Right lobe of liver (tissue), 4 donors: ENCODE data around the gene MIA.

ENCODE experiments used
- CTCF ChIP-seq, 4 donors: fragments of 200-600 bp in 3 of 4; fragments of 450-650 bp in 1 of 4; IDR thresholded peaks; one replicate each; pipeline versions ENCODE4 v1.5.1 to v1.8.0; 2016 to 2022; ENCODE audit warnings: antibody characterized with exemption in 4 of 4, mild to moderate bottlenecking in 2 of 4
- POLR2A ChIP-seq: fragments of 450-650 bp; IDR thresholded peaks from one replicate; pipeline ENCODE4 v1.6.1; 2017; ENCODE audit warnings: antibody characterized with exemption, mild to moderate bottlenecking
- donor health status: DM: no; HTN: no; CAD: no.
- donor health status: DM: no; HTN: no; CAD: no.
- donor health status: DM: no; HTN: yes; CAD: no.

DNA sequence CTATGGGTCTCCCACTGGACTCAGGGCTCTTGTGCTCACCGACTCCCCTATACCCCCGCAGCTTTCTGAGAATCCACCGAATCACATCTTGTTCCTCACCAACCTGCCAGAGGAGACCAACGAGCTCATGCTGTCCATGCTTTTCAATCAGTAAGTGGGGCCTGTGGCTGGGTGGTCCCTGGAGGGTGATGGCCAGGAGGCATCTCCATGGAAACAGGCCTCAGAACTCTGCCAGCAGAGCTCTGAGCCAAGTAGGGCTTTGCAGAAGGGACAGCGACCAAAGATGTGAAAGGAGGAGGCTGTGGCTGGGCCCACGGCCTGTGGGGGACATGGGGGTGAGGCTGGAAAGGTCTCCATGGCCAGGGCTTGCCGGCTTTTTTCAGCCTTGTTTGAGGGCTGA lies 11.8 kb upstream of the MIA start:
- TF ChIP-seq CTCF (IDR thresholded peaks at IDR 0.05) (no peak), POLR2A (no peak)
